H9 (cell line): ENCODE data around the gene PCDHB10. TPM values are rescaled to one million over a fixed set of nuclear protein-coding genes. Genes with fewer than 3 reads are reported as not detected.

Experiments used
- DNase-seq: peaks from one replicate; pipeline ENCODE4 v3.0.0-alpha.2; 2017
- H2AFZ ChIP-seq: one replicate; pipeline ENCODE4 v1.6.1; 2013; ENCODE audit warnings: mild to moderate bottlenecking, low read length, control low read depth, moderate library complexity
- H2AK5ac ChIP-seq: 2 replicates; pipeline ENCODE4 v1.6.1; 2013; ENCODE audit warnings: low read length, control low read depth, mixed read lengths; ENCODE audit not compliant: insufficient read length
- H2BK120ac ChIP-seq: one replicate; pipeline ENCODE4 v1.6.1; 2013; ENCODE audit warnings: low read depth, mild to moderate bottlenecking, low read length, control low read depth, inconsistent platforms; ENCODE audit not compliant: poor library complexity, severe bottlenecking
- H2BK12ac ChIP-seq: 2 replicates; pipeline ENCODE4 v1.6.1; 2013; ENCODE audit warnings: low read length, control low read depth, mixed read lengths, low read depth; ENCODE audit not compliant: insufficient read length
- H2BK15ac ChIP-seq: 2 replicates; pipeline ENCODE4 v1.6.1; 2013; ENCODE audit warnings: low read depth, low read length, control low read depth
- H2BK20ac ChIP-seq: one replicate; pipeline ENCODE4 v1.6.1; 2013; ENCODE audit warnings: low read depth, mild to moderate bottlenecking, low read length, control low read depth, inconsistent platforms; ENCODE audit not compliant: poor library complexity, severe bottlenecking
- H2BK5ac ChIP-seq: 2 replicates; pipeline ENCODE4 v1.6.1; 2013; ENCODE audit warnings: low read length, control low read depth, mixed read lengths; ENCODE audit not compliant: insufficient read length
- H3K14ac ChIP-seq: 2 replicates; pipeline ENCODE4 v1.6.1; 2013; ENCODE audit warnings: low read length, control low read depth; ENCODE audit not compliant: insufficient read depth
- H3K18ac ChIP-seq: 2 replicates; pipeline ENCODE4 v1.6.1; 2013; ENCODE audit warnings: low read depth, mild to moderate bottlenecking, mixed read lengths, low read length, control low read depth; ENCODE audit not compliant: insufficient read length
- H3K23ac ChIP-seq: 2 replicates; pipeline ENCODE4 v1.6.1; 2013; ENCODE audit warnings: low read length, control low read depth, mixed read lengths, low read depth; ENCODE audit not compliant: insufficient read length
- H3K23me2 ChIP-seq: 2 replicates; pipeline ENCODE4 v1.6.1; 2013; ENCODE audit warnings: low read depth, mild to moderate bottlenecking, mixed read lengths, low read length, control low read depth; ENCODE audit not compliant: insufficient read length, poor library complexity, severe bottlenecking
- H3K27ac ChIP-seq: 2 replicates; pipeline ENCODE4 v1.5.1; 2013; ENCODE audit warnings: low read length, control low read depth, mixed read lengths, low read depth; ENCODE audit not compliant: insufficient read length
- H3K27me3 ChIP-seq: 2 replicates; pipeline ENCODE4 v1.6.1; 2013; ENCODE audit warnings: low read length, control low read depth, inconsistent platforms; ENCODE audit not compliant: insufficient read depth
- H3K4ac ChIP-seq: 2 replicates; pipeline ENCODE4 v1.6.1; 2013; ENCODE audit warnings: low read depth, mild to moderate bottlenecking, control low read depth, inconsistent platforms, low read length, moderate library complexity
- H3K4me1 ChIP-seq: 2 replicates; pipeline ENCODE4 v1.6.1; 2013; ENCODE audit warnings: low read length, control low read depth, inconsistent platforms; ENCODE audit not compliant: insufficient read depth
- H3K4me2 ChIP-seq: 2 replicates; pipeline ENCODE4 v1.6.1; 2013; ENCODE audit warnings: low read length, control low read depth, mixed read lengths; ENCODE audit not compliant: insufficient read length, insufficient read depth
- H3K56ac ChIP-seq: 2 replicates; pipeline ENCODE4 v1.6.1; 2013; ENCODE audit warnings: low read depth, mild to moderate bottlenecking, mixed read lengths, low read length, control low read depth; ENCODE audit not compliant: insufficient read length
- H3K79me1 ChIP-seq: 2 replicates; pipeline ENCODE4 v1.6.1; 2013; ENCODE audit warnings: low read depth, mild to moderate bottlenecking, moderate library complexity, low read length, control low read depth, inconsistent platforms; ENCODE audit not compliant: insufficient read depth, poor library complexity, severe bottlenecking
- H3K79me2 ChIP-seq: 2 replicates; pipeline ENCODE4 v1.6.1; 2013; ENCODE audit warnings: low read length, control low read depth, inconsistent platforms; ENCODE audit not compliant: insufficient read depth
- H3K9ac ChIP-seq: 2 replicates; pipeline ENCODE4 v1.6.1; 2013; ENCODE audit warnings: low read length, control low read depth, mixed read lengths; ENCODE audit not compliant: insufficient read length; ENCODE audit errors: extremely low read depth
- H3K9me3 ChIP-seq: one replicate; pipeline ENCODE4 v1.6.1; 2013; ENCODE audit warnings: low read depth, low read length, inconsistent platforms; ENCODE audit not compliant: control insufficient read depth
- H3T11ph ChIP-seq: one replicate; pipeline ENCODE4 v1.6.1; 2013; ENCODE audit warnings: mild to moderate bottlenecking, low read length, control low read depth, inconsistent platforms
- H4K20me1 ChIP-seq: one replicate; pipeline ENCODE4 v1.6.1; 2013; ENCODE audit not compliant: control insufficient read depth, insufficient read length, insufficient read depth
- H4K5ac ChIP-seq: 2 replicates; pipeline ENCODE4 v1.6.1; 2013; ENCODE audit warnings: low read depth, mild to moderate bottlenecking, mixed read lengths, low read length, control low read depth; ENCODE audit not compliant: insufficient read length
- H4K8ac ChIP-seq: replicated peaks from 2 replicates; pipeline ENCODE4 v1.6.1; 2013; ENCODE audit warnings: low read length, control low read depth, mixed read lengths, low read depth; ENCODE audit not compliant: insufficient read length
- H4K91ac ChIP-seq: 2 replicates; pipeline ENCODE4 v1.6.1; 2013; ENCODE audit warnings: low read depth, mild to moderate bottlenecking, moderate library complexity, mixed read lengths, low read length, control low read depth; ENCODE audit not compliant: insufficient read length
- H3K27ac Mint-ChIP-seq, 3 experiments: 2 replicates in 2 of 3; 3 replicates in 1 of 3; pipeline ENCODE4 v1.8.0; 2020 to 2021; ENCODE audit warnings: mixed read lengths in 3 of 3, mild to moderate bottlenecking in 1 of 3, moderate library complexity in 1 of 3
- H3K27me3 Mint-ChIP-seq: 2 replicates; pipeline ENCODE4 v1.8.0; 2021; ENCODE audit warnings: low read depth, mild to moderate bottlenecking, moderate library complexity, mixed read lengths
- H3K36me3 Mint-ChIP-seq, 3 experiments: 2 replicates in 2 of 3; 3 replicates in 1 of 3; pipeline ENCODE4 v1.8.0; 2020 to 2021; ENCODE audit warnings: low read depth in 3 of 3, mixed read lengths in 3 of 3; ENCODE audit not compliant: insufficient read depth in 1 of 3
- H3K4me1 Mint-ChIP-seq, 2 experiments: 2 replicates each; pipeline ENCODE4 v1.8.0; 2020; ENCODE audit warnings: mixed read lengths in 2 of 2
- H3K4me3 Mint-ChIP-seq, 2 experiments: 2 replicates in 1 of 2; 3 replicates in 1 of 2; pipeline ENCODE4 v1.8.0; 2020 to 2021; ENCODE audit warnings: mild to moderate bottlenecking in 2 of 2, mixed read lengths in 2 of 2, moderate library complexity in 1 of 2
- H3K9me3 Mint-ChIP-seq, 2 experiments: 2 replicates in 1 of 2; 3 replicates in 1 of 2; pipeline ENCODE4 v1.8.0; 2020; ENCODE audit warnings: mild to moderate bottlenecking in 2 of 2, mixed read lengths in 2 of 2, moderate library complexity in 1 of 2
- WGBS: extraction: QIAGEN DNeasy Blood & Tissue Kit; methylation state at CpG from one replicate; pipeline ENCODE4 v1.1.7; 2013; ENCODE audit warnings: missing lambda C conversion rate, low lambda C conversion rate, mixed read lengths; ENCODE audit not compliant: insufficient read length; ENCODE audit errors: extremely low coverage; 5-methylcytosine and 5-hydroxymethylcytosine counted together
- total RNA-seq: library from RNA; stranded (reverse); gene quantifications from 2 replicates; pipeline ENCODE4 v1.2.1, GENCODE V29; 2021
- TF ChIP-seq, protein P1 (sequence below): fragments of 200-600 bp; sonication (generic); conservative IDR thresholded peaks from 3 replicates; pipeline ENCODE4 v1.8.0; 2021; ENCODE audit warnings: antibody characterized with exemption, mild to moderate bottlenecking

PCDHB10 gene
- total RNA-seq, 1 experiment from 2014 or later, result 1.6 TPM

DNA sequence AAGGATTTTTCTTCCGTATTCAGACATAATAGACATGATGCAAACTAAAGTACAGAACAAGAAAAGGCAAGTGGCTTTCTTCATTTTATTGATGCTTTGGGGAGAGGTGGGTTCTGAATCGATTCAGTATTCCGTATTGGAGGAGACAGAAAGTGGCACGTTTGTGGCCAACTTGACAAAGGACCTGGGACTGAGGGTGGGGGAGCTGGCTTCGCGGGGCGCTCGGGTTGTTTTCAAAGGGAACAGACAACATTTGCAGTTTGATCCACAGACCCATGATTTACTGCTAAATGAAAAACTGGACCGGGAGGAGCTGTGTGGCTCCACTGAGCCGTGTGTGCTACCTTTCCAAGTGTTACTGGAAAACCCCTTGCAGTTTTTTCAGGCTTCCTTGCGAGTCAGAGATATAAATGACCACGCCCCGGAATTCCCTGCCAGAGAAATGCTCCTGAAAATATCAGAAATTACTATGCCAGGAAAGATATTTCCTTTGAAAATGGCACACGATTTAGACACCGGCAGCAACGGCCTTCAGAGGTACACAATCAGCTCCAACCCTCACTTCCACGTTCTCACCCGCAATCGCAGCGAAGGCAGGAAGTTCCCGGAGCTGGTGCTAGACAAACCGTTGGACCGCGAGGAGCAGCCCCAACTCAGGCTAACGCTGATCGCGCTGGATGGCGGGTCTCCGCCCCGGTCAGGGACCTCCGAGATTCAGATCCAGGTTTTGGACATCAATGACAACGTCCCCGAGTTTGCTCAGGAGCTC is 41.7 kb upstream of the PCDHB10 start:
- H3K79me1 ChIP-seq, result no peaks in the 10 kb centered on the region
- Mint-ChIP-seq H3K9me3 (peaks cover 27 to 29% of the 10 kb centered on the region in 2 experiments), H3K4me3 (no peak overlapping the region), H3K4me1 (no peaks in the 10 kb centered on the region), H3K36me3 (peaks cover 0 to 20% (median 1%) of the 10 kb centered on the region in 3 experiments; a peak in 5 of 7 replicates), H3K27me3 (peaks cover 10% of the 10 kb centered on the region), H3K27ac (no peak overlapping the region)
- H3K18ac ChIP-seq, result no peak overlapping the region
- H3K9ac ChIP-seq, result no peak overlapping the region
- H3K27ac ChIP-seq, result no peak overlapping the region
- H2BK5ac ChIP-seq, result no peak overlapping the region
- H4K91ac ChIP-seq, result no peak overlapping the region
- no peak overlapping the region for H3K4me2 ChIP-seq
- H2BK15ac ChIP-seq, result no peak overlapping the region
- H2AFZ ChIP-seq, result no peak overlapping the region
- no peaks in the 10 kb centered on the region for H3K27me3 ChIP-seq
- no peaks in the 10 kb centered on the region for H3K23me2 ChIP-seq
- TF ChIP-seq, protein P1, sequence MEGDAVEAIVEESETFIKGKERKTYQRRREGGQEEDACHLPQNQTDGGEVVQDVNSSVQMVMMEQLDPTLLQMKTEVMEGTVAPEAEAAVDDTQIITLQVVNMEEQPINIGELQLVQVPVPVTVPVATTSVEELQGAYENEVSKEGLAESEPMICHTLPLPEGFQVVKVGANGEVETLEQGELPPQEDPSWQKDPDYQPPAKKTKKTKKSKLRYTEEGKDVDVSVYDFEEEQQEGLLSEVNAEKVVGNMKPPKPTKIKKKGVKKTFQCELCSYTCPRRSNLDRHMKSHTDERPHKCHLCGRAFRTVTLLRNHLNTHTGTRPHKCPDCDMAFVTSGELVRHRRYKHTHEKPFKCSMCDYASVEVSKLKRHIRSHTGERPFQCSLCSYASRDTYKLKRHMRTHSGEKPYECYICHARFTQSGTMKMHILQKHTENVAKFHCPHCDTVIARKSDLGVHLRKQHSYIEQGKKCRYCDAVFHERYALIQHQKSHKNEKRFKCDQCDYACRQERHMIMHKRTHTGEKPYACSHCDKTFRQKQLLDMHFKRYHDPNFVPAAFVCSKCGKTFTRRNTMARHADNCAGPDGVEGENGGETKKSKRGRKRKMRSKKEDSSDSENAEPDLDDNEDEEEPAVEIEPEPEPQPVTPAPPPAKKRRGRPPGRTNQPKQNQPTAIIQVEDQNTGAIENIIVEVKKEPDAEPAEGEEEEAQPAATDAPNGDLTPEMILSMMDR, result no peak
- no CpG with 5 or more reads among the region's 33 CpGs for WGBS
- H4K8ac ChIP-seq, result no peak overlapping the region
- no peak overlapping the region for H2AK5ac ChIP-seq
- no peak overlapping the region for H3K56ac ChIP-seq
- H3K23ac ChIP-seq, result no peak overlapping the region
- no peak overlapping the region for H4K5ac ChIP-seq
- H3K4ac ChIP-seq, result no peak overlapping the region
- H3K79me2 ChIP-seq, result no peaks in the 10 kb centered on the region
- no peak for DNase-seq
- no peak overlapping the region; the same call in 1 of the 2 replicates for H3K14ac ChIP-seq
- H3K9me3 ChIP-seq, result peaks cover 9% of the 10 kb centered on the region
- no peaks in the 10 kb centered on the region for H4K20me1 ChIP-seq
- no peak overlapping the region for H2BK12ac ChIP-seq
- H3K4me1 ChIP-seq, result no peaks in the 10 kb centered on the region
- no peak overlapping the region for H2BK120ac ChIP-seq
- H3T11ph ChIP-seq, result no peak overlapping the region
- H2BK20ac ChIP-seq, result no peak overlapping the region
